Neural cell (in vitro differentiated cells): Measurements from ENCODE around the gene THRA. TPM values are rescaled to one million over a fixed set of nuclear protein-coding genes. Genes with fewer than 3 reads are reported as not detected.

Experiments used
- H2AFZ ChIP-seq: fragments of 200-600, 300-800 bp; sonication (generic), shearing (Covaris generic); 2 replicates; pipeline ENCODE4 v1.6.0; 2014; ENCODE audit warnings: low read depth, mild to moderate bottlenecking, antibody characterized with exemption, low read length, moderate library complexity
- H3F3A ChIP-seq: fragments of 200-600 bp; shearing (Covaris generic); 2 replicates; pipeline ENCODE4 v1.6.1; 2016; ENCODE audit warnings: mild to moderate bottlenecking, moderate library complexity, mixed read lengths, antibody characterized with exemption, low read length; ENCODE audit not compliant: insufficient read depth, poor library complexity, severe bottlenecking
- H3K27ac ChIP-seq: fragments of 200-600, 300-800 bp; sonication (generic), shearing (Covaris generic); 2 replicates; pipeline ENCODE4 v1.5.1; 2014; ENCODE audit warnings: mild to moderate bottlenecking, low read length, moderate library complexity
- H3K27me3 ChIP-seq: fragments of 300-800, 200-600 bp; sonication (generic), shearing (Covaris generic); 2 replicates; pipeline ENCODE4 v1.6.0; 2014; ENCODE audit warnings: mild to moderate bottlenecking, low read depth, low read length, moderate library complexity; ENCODE audit not compliant: insufficient read depth
- H3K36me3 ChIP-seq: fragments of 300-800, 200-600 bp; sonication (generic), shearing (Covaris generic); 2 replicates; pipeline ENCODE4 v1.5.1; 2014; ENCODE audit warnings: mild to moderate bottlenecking, antibody characterized with exemption, low read length, moderate library complexity; ENCODE audit not compliant: insufficient read depth
- H3K4me2 ChIP-seq: fragments of 300-800, 200-600 bp; sonication (generic), shearing (Covaris generic); 2 replicates; pipeline ENCODE4 v1.6.0; 2014; ENCODE audit warnings: mild to moderate bottlenecking, low read length
- H3K4me3 ChIP-seq: fragments of 300-800, 200-600 bp; sonication (generic), shearing (Covaris generic); 2 replicates; pipeline ENCODE4 v1.5.1; 2014; ENCODE audit warnings: mild to moderate bottlenecking, low read length, moderate library complexity
- H3K79me2 ChIP-seq: fragments of 200-600 bp; shearing (Covaris generic); replicated peaks from 2 replicates; pipeline ENCODE4 v1.6.0; 2014; ENCODE audit warnings: mild to moderate bottlenecking, low read length, moderate library complexity; ENCODE audit not compliant: insufficient read depth
- H3K9ac ChIP-seq: fragments of 300-800, 200-600 bp; sonication (generic), shearing (Covaris generic); 2 replicates; pipeline ENCODE4 v1.6.1; 2016; ENCODE audit warnings: mild to moderate bottlenecking, low read length, mixed read lengths
- H3K9me2 ChIP-seq: fragments of 200-600 bp; shearing (Covaris generic); 2 replicates; pipeline ENCODE4 v1.6.1; 2016; ENCODE audit warnings: mild to moderate bottlenecking, low read length, mixed read lengths; ENCODE audit not compliant: insufficient read depth
- H3K9me3 ChIP-seq: fragments of 200-600, 300-800 bp; sonication (generic), shearing (Covaris generic); 2 replicates; pipeline ENCODE4 v1.6.1; 2016; ENCODE audit warnings: mild to moderate bottlenecking, mixed run types, low read length, moderate library complexity, mixed read lengths
- H4K20me1 ChIP-seq: fragments of 200-600 bp; shearing (Covaris generic); 2 replicates; pipeline ENCODE4 v1.6.1; 2016; ENCODE audit warnings: mild to moderate bottlenecking, mixed run types; ENCODE audit not compliant: insufficient read depth
- CTCF ChIP-seq: fragments of 450-650 bp; IDR thresholded peaks from 2 replicates; pipeline ENCODE4 v1.5.1; 2014; ENCODE audit warnings: antibody characterized with exemption, mild to moderate bottlenecking, moderate library complexity; ENCODE audit not compliant: poor library complexity, severe bottlenecking
- EP300 ChIP-seq: fragments of 450-650 bp; conservative IDR thresholded peaks from 2 replicates; pipeline ENCODE4 v1.6.1; 2014; ENCODE audit warnings: antibody characterized with exemption, mild to moderate bottlenecking, moderate library complexity; ENCODE audit not compliant: poor library complexity, severe bottlenecking
- EZH2 ChIP-seq: fragments of 200-600, 300-800 bp; shearing (Covaris generic), sonication (generic); IDR thresholded peaks from 2 replicates; pipeline ENCODE4 v1.6.1; 2014; ENCODE audit warnings: antibody characterized with exemption, low read length, borderline replicate concordance, mild to moderate bottlenecking; ENCODE audit not compliant: insufficient read depth, poor library complexity, severe bottlenecking
- MXI1 ChIP-seq: fragments of 450-650 bp; conservative IDR thresholded peaks from 2 replicates; pipeline ENCODE4 v1.6.1; 2014; ENCODE audit warnings: antibody characterized with exemption, mild to moderate bottlenecking; ENCODE audit not compliant: poor library complexity, severe bottlenecking
- POLR2AphosphoS5 ChIP-seq: IDR thresholded peaks from 2 replicates; pipeline ENCODE4 v1.6.1; 2012
- RAD21 ChIP-seq: fragments of 450-650 bp; conservative IDR thresholded peaks from 2 replicates; pipeline ENCODE4 v1.6.1; 2014; ENCODE audit warnings: antibody characterized with exemption, mild to moderate bottlenecking, moderate library complexity
- REST ChIP-seq: IDR thresholded peaks from 2 replicates; pipeline ENCODE4 v1.6.1; 2012; ENCODE audit warnings: borderline replicate concordance
- SMC3 ChIP-seq: fragments of 450-650 bp; conservative IDR thresholded peaks from 2 replicates; pipeline ENCODE4 v1.6.1; 2014; ENCODE audit warnings: antibody characterized with exemption, mild to moderate bottlenecking, moderate library complexity; ENCODE audit not compliant: poor library complexity
- TAF1 ChIP-seq: IDR thresholded peaks from 2 replicates; pipeline ENCODE4 v1.6.1; 2012; ENCODE audit warnings: low read depth
- polyA plus RNA-seq: library from polyadenylated mRNA; depleted of rRNA; stranded (reverse); fragments of >200 nt; gene quantifications from 2 replicates; pipeline ENCODE4 v1.2.3, GENCODE V29; 2014

The THRA gene
- polyA plus RNA-seq, 1 donor from 2014 or later: 97.2 TPM

DNA sequence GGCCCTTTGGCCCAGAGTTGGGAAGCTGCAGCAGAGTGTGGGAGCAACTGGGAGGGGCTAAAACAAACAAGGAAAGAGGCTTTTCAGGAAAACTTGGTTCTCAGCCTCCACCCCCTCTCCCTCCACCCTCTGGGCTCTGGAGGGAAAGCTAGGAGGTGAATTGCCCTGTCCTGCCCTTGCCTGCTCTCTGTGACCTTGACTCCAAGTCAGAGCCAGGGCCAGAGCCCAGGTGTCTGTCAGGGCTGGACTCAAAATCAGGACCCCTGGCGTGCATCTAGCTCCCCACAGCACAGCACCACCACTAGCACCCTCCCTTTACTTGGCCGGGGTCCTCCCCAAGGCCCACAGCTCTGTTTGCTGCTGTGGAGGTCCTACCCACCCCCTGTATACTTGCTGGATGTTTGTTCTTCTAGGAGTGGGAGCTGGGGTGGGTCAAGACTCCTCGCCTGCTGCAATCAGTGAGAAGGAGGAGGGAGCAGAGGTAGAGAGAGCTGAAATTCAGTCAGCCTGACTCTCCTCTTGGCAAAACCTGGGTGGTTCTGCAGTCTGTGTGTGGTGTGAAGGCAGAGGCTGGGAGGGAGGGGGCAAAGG lies 40.4 kb downstream of the THRA start:
- Histone ChIP-seq H3K9ac (no peak overlapping the region), H3K27ac (no peak overlapping the region), H4K20me1 (no peaks in the 10 kb centered on the region), H3K27me3 (no peaks in the 10 kb centered on the region), H3K9me2 (no peaks in the 10 kb centered on the region), H3K79me2 (no peaks in the 10 kb centered on the region), H3K9me3 (no peaks in the 10 kb centered on the region), H2AFZ (no peak overlapping the region), H3K36me3 (no peaks in the 10 kb centered on the region), H3F3A (no peaks in the 10 kb centered on the region), H3K4me3 (no peak overlapping the region), H3K4me2 (no peak overlapping the region)
- TF ChIP-seq SMC3 (no peak), POLR2AphosphoS5 (no peak), EP300 (no peak)

- Histone ChIP-seq H3K4me3 (no peak overlapping the region), H3K79me2 (no peaks in the 10 kb centered on the region), H3K9ac (no peak overlapping the region), H4K20me1 (no peaks in the 10 kb centered on the region), H3K9me2 (no peaks in the 10 kb centered on the region), H3K9me3 (no peaks in the 10 kb centered on the region), H3K27me3 (no peaks in the 10 kb centered on the region), H3K27ac (no peak overlapping the region), H3F3A (no peaks in the 10 kb centered on the region), H3K36me3 (no peaks in the 10 kb centered on the region), H3K4me2 (no peak overlapping the region), H2AFZ (no peak overlapping the region)
- no peak for TF ChIP-seq MXI1
- no peak for TF ChIP-seq REST
- no peak for TF ChIP-seq CTCF
- TF ChIP-seq SMC3: no peak
- no peak for TF ChIP-seq EZH2
- TF ChIP-seq TAF1: no peak
- TF ChIP-seq POLR2AphosphoS5: no peak
- no peak for TF ChIP-seq RAD21
- no peak for TF ChIP-seq EP300
Observed at GRCh38 chr17:40103688-40104087, 40.9 kb downstream of the THRA start.
